Endothelial cell of umbilical vein (primary cell): ENCODE measurements around the gene LUZP2. TPM values are rescaled to one million over a fixed set of nuclear protein-coding genes. Genes with fewer than 3 reads are reported as not detected.

Experiments
- BruUV-seq: library from RNA; stranded (reverse); fragments of 400-500 nt; replicated peaks from 2 replicates; lab custom pipeline; 2021; lab: Mats Ljungman, UMichigan
- CTCF ChIA-PET: fragments of 300-600, 350-600 bp; sonication (Branson Sonifier 250); formaldehyde crosslinking; loops from one replicate; lab custom pipeline; 2021; ENCODE audit warnings: antibody characterized with exemption, inconsistent platforms; lab: Charles Lee
- POLR2A ChIA-PET: fragments of 300-600, 350-600 bp; sonication (Branson Sonifier 250); formaldehyde crosslinking; loops from one replicate; lab custom pipeline; 2021; ENCODE audit warnings: antibody characterized with exemption, inconsistent platforms; lab: Charles Lee
- DNase-seq: peaks from one replicate; pipeline ENCODE4 v3.0.0-alpha.2; 2011; ENCODE audit warnings: low read depth, low spot score
- FAIRE-seq: peaks from 2 replicates; lab custom pipeline; 2011; peaks lifted over from hg19 to GRCh38; lab: Jason Lieb, UNC
- H2AFZ ChIP-seq: 2 replicates; pipeline ENCODE4 v1.6.0; 2012; ENCODE audit warnings: low read depth, low read length, control low read depth, inconsistent platforms
- H3K27ac ChIP-seq: 2 replicates; pipeline ENCODE4 v1.5.1; 2011; ENCODE audit warnings: low read depth, mild to moderate bottlenecking, control low read depth, low read length, moderate library complexity; ENCODE audit not compliant: insufficient read depth
- H3K27me3 ChIP-seq, 2 experiments: 2 replicates each; pipeline versions ENCODE4 v1.6.0 to v1.6.1; 2011; ENCODE audit warnings: low read length in 2 of 2, mixed read lengths in 1 of 2; ENCODE audit not compliant: control insufficient read depth in 2 of 2, insufficient read depth in 2 of 2
- H3K36me3 ChIP-seq, 2 experiments: 2 replicates in 1 of 2; 3 replicates in 1 of 2; pipeline ENCODE4 v1.5.1; 2011; ENCODE audit warnings: low read length in 2 of 2, mild to moderate bottlenecking in 1 of 2, moderate library complexity in 1 of 2; ENCODE audit not compliant: control insufficient read depth in 2 of 2, insufficient read depth in 2 of 2; ENCODE audit errors: extremely low read depth in 1 of 2
- H3K4me1 ChIP-seq: 3 replicates; pipeline ENCODE4 v1.5.1; 2011; ENCODE audit warnings: mild to moderate bottlenecking, low read length; ENCODE audit not compliant: control insufficient read depth, insufficient read depth; ENCODE audit errors: extremely low read depth
- H3K4me2 ChIP-seq: 2 replicates; pipeline ENCODE4 v1.6.1; 2011; ENCODE audit warnings: low read length, control low read depth, mixed read lengths; ENCODE audit not compliant: insufficient read depth
- H3K4me3 ChIP-seq, 3 experiments: fragments of 200-600 bp in 1 of 3; sonication (generic), shearing (Covaris generic) in 1 of 3; replicated peaks in 1 of 3; 2 replicates each; pipeline ENCODE4 v1.5.1; 2011 to 2016; ENCODE audit warnings: control low read depth in 3 of 3, low read length in 3 of 3, mild to moderate bottlenecking in 2 of 3, inconsistent platforms in 1 of 3, low read depth in 1 of 3, moderate library complexity in 1 of 3; ENCODE audit not compliant: insufficient read depth in 1 of 3
- H3K79me2 ChIP-seq: 2 replicates; pipeline ENCODE4 v1.6.0; 2012; ENCODE audit warnings: low read length, inconsistent platforms; ENCODE audit not compliant: control insufficient read depth, insufficient read depth
- H3K9ac ChIP-seq: replicated peaks from 2 replicates; pipeline ENCODE3; 2011; ENCODE audit warnings: low read length, control low read depth; ENCODE audit not compliant: insufficient read depth; ENCODE audit errors: extremely low read depth
- H3K9me1 ChIP-seq: replicated peaks from 3 replicates; pipeline ENCODE4 v1.6.0; 2011; ENCODE audit warnings: mild to moderate bottlenecking, low read length; ENCODE audit not compliant: control insufficient read depth, insufficient read depth; ENCODE audit errors: extremely low read depth
- H3K9me3 ChIP-seq: replicated peaks from 2 replicates; pipeline ENCODE4 v1.5.1; 2012; ENCODE audit warnings: low read length, inconsistent platforms; ENCODE audit not compliant: control insufficient read depth, insufficient read depth
- H4K20me1 ChIP-seq: replicated peaks from 2 replicates; pipeline ENCODE3; 2011; ENCODE audit warnings: mild to moderate bottlenecking, low read length; ENCODE audit not compliant: control insufficient read depth, insufficient read depth; ENCODE audit errors: extremely low read depth
- CTCF ChIP-seq, 2 donors: IDR thresholded peaks; 1 replicate in 1 of 2; 2 replicates in 1 of 2; pipeline ENCODE4 v1.5.1; 2011; ENCODE audit warnings: low read length in 2 of 2, mild to moderate bottlenecking in 2 of 2, moderate library complexity in 2 of 2, control low read depth in 1 of 2, inconsistent platforms in 1 of 2, low read depth in 1 of 2; ENCODE audit not compliant: insufficient read depth in 1 of 2; ENCODE audit errors: extremely low read depth in 1 of 2
- EZH2 ChIP-seq: IDR thresholded peaks from 2 replicates; pipeline ENCODE4 v1.6.1; 2012; ENCODE audit warnings: borderline replicate concordance, low read depth, mild to moderate bottlenecking, moderate library complexity, low read length, inconsistent platforms; ENCODE audit not compliant: severe bottlenecking
- FOS ChIP-seq: IDR thresholded peaks from 2 replicates; pipeline ENCODE4 v1.6.1; 2011; ENCODE audit warnings: mild to moderate bottlenecking, low read length, moderate library complexity, borderline replicate concordance; ENCODE audit not compliant: insufficient read depth
- GATA2 ChIP-seq: IDR thresholded peaks from 2 replicates; pipeline ENCODE4 v1.7.0; 2011; ENCODE audit warnings: low read depth, mild to moderate bottlenecking, moderate library complexity, mixed read lengths, low read length; ENCODE audit not compliant: insufficient read length, insufficient read depth
- JUN ChIP-seq: IDR thresholded peaks from 2 replicates; pipeline ENCODE4 v1.6.1; 2011; ENCODE audit warnings: borderline replicate concordance, low read depth; ENCODE audit not compliant: insufficient read length, insufficient read depth
- MAX ChIP-seq: IDR thresholded peaks from 2 replicates; pipeline ENCODE4 v1.6.1; 2011; ENCODE audit not compliant: insufficient read depth, insufficient read length
- MYC ChIP-seq: IDR thresholded peaks from one replicate; pipeline ENCODE4 v1.6.1; 2011; ENCODE audit warnings: mild to moderate bottlenecking, low read depth, low read length
- POLR2A ChIP-seq: IDR thresholded peaks from 2 replicates; pipeline ENCODE4 v1.6.1; 2012; ENCODE audit warnings: low read depth, mild to moderate bottlenecking, control low read depth, low read length
- POLR2AphosphoS5 ChIP-seq: IDR thresholded peaks from 2 replicates; pipeline ENCODE4 v1.6.1; 2012; ENCODE audit warnings: low read depth, mild to moderate bottlenecking, control low read depth, low read length, moderate library complexity; ENCODE audit not compliant: insufficient read depth
- dilution Hi-C: fragments of 300-500 bp; cut with MboI; formaldehyde crosslinking; loops from one replicate; pipeline ENCODE4 v1.15.0; 2019; ENCODE audit warnings: low sequenced_read_pairs; ENCODE audit not compliant: extremely low pct_ligation_motif_present
- intact Hi-C: fragments of 100-400 bp; cut with micrococcal nuclease; formaldehyde crosslinking; loops from one replicate; pipeline ENCODE4 v1.10.0; 2022
- polyA plus RNA-seq, 4 experiments: library from polyadenylated mRNA; depleted of rRNA in 3 of 4; stranded (reverse) in 3 of 4; unstranded in 1 of 4; fragments of >200 nt; gene quantifications; 2 replicates each; pipeline versions ENCODE4 v1.2.1 to v1.2.3, GENCODE V29; 2011 to 2012; ENCODE audit warnings: missing spikeins in 1 of 4
- total RNA-seq: library from RNA; stranded (reverse); gene quantifications from 2 replicates; pipeline ENCODE4 v1.2.3, GENCODE V29; 2021

The LUZP2 gene
- total and polyA plus RNA-seq, 2 donors (not counting 3 experiments of a cell fraction or from before 2014, with no cell fraction given), result 0.07 TPM; not detected in 1

- no peaks in the 10 kb centered on the region for H3K36me3 ChIP-seq
- intact Hi-C loops (no loop called here), dilution Hi-C loops (no loop called here)
- no peak for TF ChIP-seq CTCF (IDR thresholded peaks at IDR 0.05; ENCODE audit: extremely low read depth in 1 of 2, insufficient read depth in 1 of 2, low read depth in 1 of 2, low read length in 2 of 2)
- no peak for TF ChIP-seq POLR2AphosphoS5
- TF ChIP-seq POLR2A, result no peak
- no peak for TF ChIP-seq GATA2
- TF ChIP-seq FOS, result no peak
- no peak for TF ChIP-seq MAX
- TF ChIP-seq JUN, result no peak
- no peak for TF ChIP-seq MYC
- no peak for TF ChIP-seq EZH2
- no peaks in the 10 kb centered on the region for H3K9me3 ChIP-seq
- no peak overlapping the region for H2AFZ ChIP-seq
- CTCF ChIA-PET, result interaction anchor here (1.1 kb wide), 1 partner anchor 155 kb away, joined by 3 read pairs; no protein-coding TSS in a partner anchor
- no peak overlapping the region for H3K27ac ChIP-seq
- no peaks in the 10 kb centered on the region for H3K9me1 ChIP-seq
- POLR2A ChIA-PET, result no interaction called here
- H3K79me2 ChIP-seq, result no peaks in the 10 kb centered on the region
- no peaks in the 10 kb centered on the region for H3K27me3 ChIP-seq
- no peaks in the 10 kb centered on the region for H3K4me1 ChIP-seq
- no peaks in the 10 kb centered on the region for H4K20me1 ChIP-seq
- H3K9ac ChIP-seq, result no peak overlapping the region
- H3K4me3 ChIP-seq, result no peak overlapping the region
- BruUV-seq, result no TSS peak
- FAIRE-seq (no peak), DNase-seq (no peak)
- no peak overlapping the region for H3K4me2 ChIP-seq
Measured at GRCh38 chr11:24661331-24661730, 164.5 kb downstream of the LUZP2 start.
